ENCODE data around the gene TBKBP1.
"Not testable (repeated sequence)": the region's sequence is repeated elsewhere in the genome, so short reads cannot be mapped to it uniquely, and the experiment has no call there.

GRCh38 chr17:47739945-47740344 lies 46.0 kb downstream of the TBKBP1 start:
- TF ChIP-seq CTCF (conservative IDR thresholded peaks at IDR 0.05); EZH2 (IDR thresholded peaks at IDR 0.05; ENCODE audit: low read depth): not testable (repeated sequence)

All from PC-9 (cell line).